NCI-H748 (cell line): Measurements from ENCODE around the gene KSR1.
"Not testable (repeated sequence)": the region's sequence is repeated elsewhere in the genome, so short reads cannot be mapped to it uniquely, and the experiment has no call there.

Experiments
- DNase-seq: peaks from one replicate; lab custom pipeline; 2025; ENCODE audit not compliant: unreplicated experiment; lab: John Stamatoyannopoulos, UW

The KSR1 gene

GRCh38 chr17:27629260-27629659 lies 173.0 kb downstream of the KSR1 start:
- DNase-seq, result not testable (repeated sequence)

GRCh38 chr17:27630607-27631410 lies 174.6 kb downstream of the KSR1 start, which contains the start of gene LGALS9:
Gene LGALS9 (plus strand): TSS chr17:27631188. CDS start chr17:27631266, 78 bp downstream.
- no peak for DNase-seq

GRCh38 chr17:27631411-27631760 lies 175.1 kb downstream of the KSR1 start:
- DNase-seq, result no peak

GRCh38 chr17:27631897-27632725 lies 175.9 kb downstream of the KSR1 start:
- DNase-seq, result no peak

- not testable (repeated sequence) for DNase-seq
These were observed 176.5 kb downstream of the KSR1 start for GRCh38 chr17:27632766-27633165.

- no peak for DNase-seq
These were observed 177.2 kb downstream of the KSR1 start for GRCh38 chr17:27633312-27634025.

GRCh38 chr17:27634026-27634335 lies 177.7 kb downstream of the KSR1 start:
- DNase-seq, result no peak

- no peak for DNase-seq
These were observed 178.5 kb downstream of the KSR1 start for GRCh38 chr17:27634776-27635175.

GRCh38 chr17:27635275-27635823 lies 179.1 kb downstream of the KSR1 start:
- no peak for DNase-seq

GRCh38 chr17:27636005-27636520 lies 179.8 kb downstream of the KSR1 start:
- DNase-seq, result not testable (repeated sequence)

GRCh38 chr17:27637818-27638217 lies 181.6 kb downstream of the KSR1 start:
- not testable (repeated sequence) for DNase-seq

- DNase-seq, result not testable (repeated sequence)
These were observed 182.2 kb downstream of the KSR1 start for GRCh38 chr17:27638415-27638914.

- DNase-seq, result no peak
These were observed 184.5 kb downstream of the KSR1 start for GRCh38 chr17:27640790-27641189.

- no peak for DNase-seq
These were observed 188.3 kb downstream of the KSR1 start for GRCh38 chr17:27644586-27644985.

- DNase-seq, result not testable (repeated sequence)
These were observed 189.4 kb downstream of the KSR1 start for GRCh38 chr17:27645621-27646020.

GRCh38 chr17:27646232-27646631 lies 190.0 kb downstream of the KSR1 start:
- DNase-seq, result no peak

GRCh38 chr17:27647765-27648164 lies 191.5 kb downstream of the KSR1 start:
- no peak for DNase-seq

GRCh38 chr17:27649111-27649571 lies 192.9 kb downstream of the KSR1 start:
- not testable (repeated sequence) for DNase-seq

- no peak for DNase-seq
These were observed 193.7 kb downstream of the KSR1 start for GRCh38 chr17:27649929-27650328.

- DNase-seq, result no peak
These were observed 194.6 kb downstream of the KSR1 start for GRCh38 chr17:27650836-27651235.
